ENCODE measurements around the gene KCNMA1.

GRCh38 chr10:77563638-77564270, 73.9 kb downstream of the KCNMA1 start:
- TF ChIP-seq, protein P1, sequence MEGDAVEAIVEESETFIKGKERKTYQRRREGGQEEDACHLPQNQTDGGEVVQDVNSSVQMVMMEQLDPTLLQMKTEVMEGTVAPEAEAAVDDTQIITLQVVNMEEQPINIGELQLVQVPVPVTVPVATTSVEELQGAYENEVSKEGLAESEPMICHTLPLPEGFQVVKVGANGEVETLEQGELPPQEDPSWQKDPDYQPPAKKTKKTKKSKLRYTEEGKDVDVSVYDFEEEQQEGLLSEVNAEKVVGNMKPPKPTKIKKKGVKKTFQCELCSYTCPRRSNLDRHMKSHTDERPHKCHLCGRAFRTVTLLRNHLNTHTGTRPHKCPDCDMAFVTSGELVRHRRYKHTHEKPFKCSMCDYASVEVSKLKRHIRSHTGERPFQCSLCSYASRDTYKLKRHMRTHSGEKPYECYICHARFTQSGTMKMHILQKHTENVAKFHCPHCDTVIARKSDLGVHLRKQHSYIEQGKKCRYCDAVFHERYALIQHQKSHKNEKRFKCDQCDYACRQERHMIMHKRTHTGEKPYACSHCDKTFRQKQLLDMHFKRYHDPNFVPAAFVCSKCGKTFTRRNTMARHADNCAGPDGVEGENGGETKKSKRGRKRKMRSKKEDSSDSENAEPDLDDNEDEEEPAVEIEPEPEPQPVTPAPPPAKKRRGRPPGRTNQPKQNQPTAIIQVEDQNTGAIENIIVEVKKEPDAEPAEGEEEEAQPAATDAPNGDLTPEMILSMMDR (conservative IDR thresholded peaks at IDR 0.05; ENCODE audit: low read depth, low read length): no peak
- TF ChIP-seq EZH2 (IDR thresholded peaks at IDR 0.05; ENCODE audit: low read length, unreplicated experiment): no peak

Data from PC-3 (cell line).